Suprapubic skin (tissue), 4 donors: Measurements from ENCODE around the gene INS. TPM values are rescaled to one million over a fixed set of nuclear protein-coding genes. Genes with fewer than 3 reads are reported as not detected.

ENCODE experiments used
- DNase-seq, 2 donors: peaks; one replicate each; pipeline ENCODE4 v3.0.0-alpha.2; 2019; ENCODE audit warnings: low spot score in 2 of 2
- H3K27ac ChIP-seq: fragments of 200-600 bp; sonication (generic); one replicate; pipeline ENCODE4 v1.5.1; 2019
- H3K27me3 ChIP-seq: fragments of 200-600 bp; sonication (generic); one replicate; pipeline ENCODE4 v1.5.1; 2019
- H3K36me3 ChIP-seq: fragments of 200-600 bp; sonication (generic); one replicate; pipeline ENCODE4 v1.5.1; 2019
- H3K4me1 ChIP-seq: fragments of 200-600 bp; sonication (generic); one replicate; pipeline ENCODE4 v1.5.1; 2019
- H3K4me3 ChIP-seq: fragments of 200-600 bp; sonication (generic); one replicate; pipeline ENCODE4 v1.5.1; 2019; ENCODE audit warnings: mild to moderate bottlenecking
- H3K9me3 ChIP-seq: fragments of 200-600 bp; sonication (generic); one replicate; pipeline ENCODE4 v1.5.1; 2019
- EP300 ChIP-seq: sonication (generic); formaldehyde crosslinking; IDR thresholded peaks from one replicate; pipeline ENCODE4 v1.6.1; 2017; ENCODE audit warnings: antibody characterized with exemption
- POLR2A ChIP-seq, 2 donors: fragments of 450-650 bp; IDR thresholded peaks; one replicate each; pipeline ENCODE4 v1.6.1; 2017; ENCODE audit warnings: antibody characterized with exemption in 2 of 2, mild to moderate bottlenecking in 2 of 2, moderate library complexity in 2 of 2
- POLR2AphosphoS5 ChIP-seq, 3 donors: sonication (generic); formaldehyde crosslinking; IDR thresholded peaks; one replicate each; pipeline ENCODE4 v1.6.1; 2017; ENCODE audit warnings: antibody characterized with exemption in 3 of 3
- WGBS: methylation state at CpG from one replicate; pipeline ENCODE4 v1.1.5; 2018; 5-methylcytosine and 5-hydroxymethylcytosine counted together
- total RNA-seq, 4 donors: library from RNA; depleted of rRNA; stranded (reverse); fragments of >200 nt; gene quantifications; one replicate each; pipeline ENCODE4 v1.1.0, GENCODE V29; 2016
- TF ChIP-seq, protein P1 (sequence below), 2 donors: fragments of 200-600 bp in 1 of 2; fragments of 450-650 bp in 1 of 2; sonication (generic) in 1 of 2; IDR thresholded peaks; one replicate each; pipeline ENCODE4 v1.5.1; 2016 to 2019; ENCODE audit warnings: antibody characterized with exemption in 2 of 2, mild to moderate bottlenecking in 1 of 2, moderate library complexity in 1 of 2

The INS gene
- total RNA-seq, 4 donors from 2014 or later = not detected

DNA sequence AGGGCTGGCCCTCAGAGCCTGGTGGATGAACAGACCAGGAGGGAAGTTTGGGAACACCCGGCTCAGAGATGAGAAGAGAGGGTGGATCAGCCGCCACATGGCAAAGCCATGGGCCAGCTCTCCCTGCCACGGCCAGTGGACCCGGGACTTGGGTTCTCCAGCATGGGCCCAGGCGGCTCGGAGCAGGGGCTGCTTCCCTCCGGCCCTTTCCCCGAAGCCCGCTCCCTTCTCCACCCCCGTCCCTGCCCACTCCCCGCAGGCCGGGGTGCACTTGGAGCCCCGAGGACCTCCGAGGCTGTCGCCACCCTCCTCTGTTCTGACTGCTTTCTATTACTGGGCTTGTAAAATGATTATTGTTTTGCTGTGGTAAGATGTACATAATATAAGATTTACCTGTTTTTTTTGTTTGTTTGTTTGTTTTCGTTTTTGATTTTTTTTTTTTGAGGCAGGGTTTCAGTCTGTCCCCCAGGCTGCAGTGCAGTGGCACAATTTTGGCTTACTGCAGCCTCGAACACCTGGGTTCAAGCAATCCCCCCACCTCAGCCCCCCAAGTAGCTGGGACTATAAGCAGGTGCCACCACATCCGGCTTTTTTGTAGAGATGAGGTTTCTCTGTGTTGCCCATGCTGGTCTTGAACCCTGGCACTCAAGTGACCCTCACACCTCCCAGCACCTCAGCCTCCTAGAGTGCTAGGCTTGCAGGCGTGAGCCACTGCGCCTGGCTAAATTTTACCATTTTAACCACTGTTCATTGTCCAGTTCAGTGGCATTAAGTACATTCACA is 21.9 kb upstream of the INS start:
- 82% methylated on average over 17 of the region's 20 CpGs for WGBS
- no peak for DNase-seq
- no peaks in the 10 kb centered on the region for H3K36me3 ChIP-seq
- H3K27me3 ChIP-seq = peaks cover 55% of the 10 kb centered on the region
- H3K4me1 ChIP-seq = peaks cover 21% of the 10 kb centered on the region
- TF ChIP-seq, protein P1, sequence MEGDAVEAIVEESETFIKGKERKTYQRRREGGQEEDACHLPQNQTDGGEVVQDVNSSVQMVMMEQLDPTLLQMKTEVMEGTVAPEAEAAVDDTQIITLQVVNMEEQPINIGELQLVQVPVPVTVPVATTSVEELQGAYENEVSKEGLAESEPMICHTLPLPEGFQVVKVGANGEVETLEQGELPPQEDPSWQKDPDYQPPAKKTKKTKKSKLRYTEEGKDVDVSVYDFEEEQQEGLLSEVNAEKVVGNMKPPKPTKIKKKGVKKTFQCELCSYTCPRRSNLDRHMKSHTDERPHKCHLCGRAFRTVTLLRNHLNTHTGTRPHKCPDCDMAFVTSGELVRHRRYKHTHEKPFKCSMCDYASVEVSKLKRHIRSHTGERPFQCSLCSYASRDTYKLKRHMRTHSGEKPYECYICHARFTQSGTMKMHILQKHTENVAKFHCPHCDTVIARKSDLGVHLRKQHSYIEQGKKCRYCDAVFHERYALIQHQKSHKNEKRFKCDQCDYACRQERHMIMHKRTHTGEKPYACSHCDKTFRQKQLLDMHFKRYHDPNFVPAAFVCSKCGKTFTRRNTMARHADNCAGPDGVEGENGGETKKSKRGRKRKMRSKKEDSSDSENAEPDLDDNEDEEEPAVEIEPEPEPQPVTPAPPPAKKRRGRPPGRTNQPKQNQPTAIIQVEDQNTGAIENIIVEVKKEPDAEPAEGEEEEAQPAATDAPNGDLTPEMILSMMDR (IDR thresholded peaks at IDR 0.05) = no peak
- TF ChIP-seq POLR2AphosphoS5 (IDR thresholded peaks at IDR 0.05) (no peak), EP300 (no peak), POLR2A (IDR thresholded peaks at IDR 0.05) (no peak)
- no peak overlapping the region for H3K27ac ChIP-seq
- no peak overlapping the region for H3K4me3 ChIP-seq
- no peaks in the 10 kb centered on the region for H3K9me3 ChIP-seq

DNA sequence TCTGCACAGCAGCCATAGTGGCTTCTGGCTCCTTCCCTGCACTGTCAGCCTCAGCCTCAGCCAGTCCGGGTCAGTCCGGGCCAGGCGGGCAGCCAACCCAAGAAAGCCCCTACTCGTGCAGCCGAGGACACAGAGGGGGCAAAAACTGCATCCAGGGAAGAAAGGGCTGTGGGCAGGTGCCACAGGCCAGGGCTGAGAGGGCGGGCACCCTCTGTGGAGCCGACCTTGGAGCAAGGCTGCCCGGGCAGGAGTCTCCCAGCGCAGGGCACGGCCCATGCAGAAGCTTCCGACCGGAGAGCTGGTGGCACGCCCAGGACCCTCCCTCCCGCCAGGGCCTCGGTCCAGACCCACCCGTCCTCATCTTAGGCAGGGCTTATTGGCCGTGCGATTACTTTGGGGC is 21.1 kb upstream of the INS start:
- Histone ChIP-seq H3K27me3 (peaks cover 57% of the 10 kb centered on the region), H3K4me3 (no peak overlapping the region)

DNA sequence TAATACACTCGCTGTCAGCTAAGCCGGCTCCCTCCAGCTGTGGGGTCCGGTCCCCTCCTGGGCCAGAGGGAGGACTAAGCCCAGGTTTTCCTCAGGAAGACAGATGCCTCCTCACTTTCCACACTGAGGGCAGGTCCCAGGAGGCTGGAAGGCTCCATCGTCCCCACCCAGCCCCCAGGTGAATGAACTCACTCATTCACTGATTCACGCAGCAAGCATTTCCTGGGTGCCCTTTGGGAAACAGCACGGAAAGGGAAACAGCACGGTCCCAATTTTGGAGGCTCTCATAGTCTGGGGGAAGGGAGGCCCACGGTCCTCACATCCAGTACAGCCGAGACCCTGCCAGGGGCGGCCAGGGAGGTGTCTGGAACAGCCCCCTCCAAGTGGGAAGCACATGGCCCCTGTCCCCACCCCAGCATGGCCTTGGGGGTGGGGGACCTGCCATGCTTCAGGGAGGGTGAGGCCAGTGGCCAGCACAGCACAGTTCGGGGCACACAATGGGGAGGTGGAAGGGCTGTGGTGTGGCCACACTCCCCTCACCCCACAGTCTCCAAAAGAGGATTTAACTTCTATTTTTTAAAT is 19.9 kb upstream of the INS start:
- Histone ChIP-seq H3K36me3 (no peaks in the 10 kb centered on the region), H3K27ac (no peak overlapping the region), H3K9me3 (no peaks in the 10 kb centered on the region), H3K4me3 (no peak overlapping the region), H3K27me3 (peaks cover 49% of the 10 kb centered on the region), H3K4me1 (peaks cover 31% of the 10 kb centered on the region)
- WGBS = 63% methylated on average over 9 of the region's 11 CpGs
- TF ChIP-seq POLR2A (IDR thresholded peaks at IDR 0.05) (no peak), EP300 (no peak)
- TF ChIP-seq, protein P1 (IDR thresholded peaks at IDR 0.05) = no peak
- DNase-seq = no peak

More for the DNA sequence above, 21.1 kb upstream of the INS start:
- H3K36me3 ChIP-seq = no peaks in the 10 kb centered on the region
- 75% methylated on average over 5 of the region's 18 CpGs for WGBS
- no peak for TF ChIP-seq EP300
- no peak for TF ChIP-seq POLR2A (IDR thresholded peaks at IDR 0.05)
- no peak for TF ChIP-seq POLR2AphosphoS5 (IDR thresholded peaks at IDR 0.05)
- TF ChIP-seq, protein P1 (IDR thresholded peaks at IDR 0.05) = no peak
- no peaks in the 10 kb centered on the region for H3K9me3 ChIP-seq
- peaks cover 28% of the 10 kb centered on the region for H3K4me1 ChIP-seq
- DNase-seq = no peak
- H3K27ac ChIP-seq = no peak overlapping the region

DNA sequence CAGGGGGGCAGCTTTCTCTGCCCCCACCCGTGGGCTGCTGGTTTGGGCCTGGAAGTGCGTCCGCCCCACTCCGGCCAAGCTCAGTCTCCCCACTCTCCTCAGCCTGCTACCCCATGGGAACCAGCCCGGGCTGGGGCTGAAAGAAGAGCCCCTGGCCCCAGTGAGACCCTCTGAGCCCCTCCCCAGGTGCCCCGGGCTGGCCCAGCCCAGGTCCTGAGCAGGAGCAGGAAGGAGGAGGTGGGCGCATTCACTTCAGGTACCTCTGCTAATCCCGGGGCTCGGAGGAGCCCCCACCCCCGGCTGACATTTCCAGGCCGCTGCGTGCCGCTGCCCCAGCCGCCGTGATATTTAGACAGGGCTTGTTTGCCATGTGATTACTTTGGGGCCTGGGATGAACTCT is 19.3 kb upstream of the INS start:
- no peak for TF ChIP-seq EP300
- TF ChIP-seq, protein P1 (IDR thresholded peaks at IDR 0.05) = no peak
- TF ChIP-seq POLR2AphosphoS5 (IDR thresholded peaks at IDR 0.05) = no peak
- TF ChIP-seq POLR2A (IDR thresholded peaks at IDR 0.05) = no peak
- no peak for DNase-seq
- WGBS = 70% methylated on average over 11 of the region's 15 CpGs
- Histone ChIP-seq H3K36me3 (no peaks in the 10 kb centered on the region), H3K4me3 (no peak overlapping the region), H3K4me1 (peaks cover 33% of the 10 kb centered on the region), H3K27ac (no peak overlapping the region), H3K27me3 (peaks cover 44% of the 10 kb centered on the region), H3K9me3 (no peaks in the 10 kb centered on the region)

DNA sequence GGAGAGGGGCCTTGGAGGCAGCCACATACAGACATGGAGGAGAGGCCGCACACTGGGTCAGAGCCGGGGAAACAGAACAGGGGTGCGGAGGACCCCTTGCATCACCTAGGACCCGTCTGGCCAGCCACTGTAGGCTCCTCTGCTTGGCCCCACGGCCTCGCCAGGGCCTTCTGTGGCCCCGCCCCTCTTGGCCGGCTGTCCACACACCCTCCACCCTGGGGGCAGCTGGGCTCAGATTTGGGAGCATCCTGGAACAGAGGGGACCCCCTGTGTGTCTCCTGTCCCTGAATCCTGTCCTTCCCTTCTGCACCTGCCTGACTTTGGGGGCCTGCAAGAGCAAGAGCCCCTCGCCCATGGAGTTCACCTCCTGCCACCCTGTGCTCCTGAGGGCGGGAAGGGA is 18.5 kb upstream of the INS start:
- no peaks in the 10 kb centered on the region for H3K36me3 ChIP-seq
- H3K4me1 ChIP-seq = peaks cover 35% of the 10 kb centered on the region
- no peak for TF ChIP-seq EP300
- TF ChIP-seq POLR2A (IDR thresholded peaks at IDR 0.05) = no peak
- no peak for TF ChIP-seq POLR2AphosphoS5 (IDR thresholded peaks at IDR 0.05)
- TF ChIP-seq, protein P1 (IDR thresholded peaks at IDR 0.05) = no peak
- DNase-seq = no peak
- H3K27me3 ChIP-seq = peaks cover 43% of the 10 kb centered on the region
- peak overlapping the region; percentile 45 for H3K27ac ChIP-seq
- WGBS = 47% methylated on average over 3 of the region's 10 CpGs
- no peaks in the 10 kb centered on the region for H3K9me3 ChIP-seq
- no peak overlapping the region for H3K4me3 ChIP-seq
